ENCODE data around the gene PICALM.
"Not testable (repeated sequence)": the region's sequence is repeated elsewhere in the genome, so short reads cannot be mapped to it uniquely, and the experiment has no call there.

PICALM gene

GRCh38 chr11:85935751-85936150 is 133.1 kb downstream of the PICALM start:
- DNase-seq = no peak

- no peak for DNase-seq
These were observed 134.2 kb downstream of the PICALM start for GRCh38 chr11:85934596-85935169.

GRCh38 chr11:85930879-85931366 is 138.0 kb downstream of the PICALM start:
- DNase-seq = no peak

- DNase-seq = not testable (repeated sequence)
These were observed 142.2 kb downstream of the PICALM start for GRCh38 chr11:85926653-85927214.

- DNase-seq = no peak
These were observed 145.4 kb downstream of the PICALM start for GRCh38 chr11:85923455-85923854.

GRCh38 chr11:85922367-85922766 is 146.5 kb downstream of the PICALM start:
- no peak for DNase-seq

GRCh38 chr11:85918910-85919794 is 149.7 kb downstream of the PICALM start:
- no peak for DNase-seq

GRCh38 chr11:85914425-85914824 is 154.5 kb downstream of the PICALM start:
- DNase-seq = no peak

GRCh38 chr11:85913513-85913912 is 155.4 kb downstream of the PICALM start:
- DNase-seq = no peak

- DNase-seq = no peak
These were observed 156.5 kb downstream of the PICALM start for GRCh38 chr11:85912414-85912813.

Data from CD4-positive, alpha-beta T cell treated with Interleukin-17A for 4 hours (primary cell).